ENCODE measurements around the gene EGFL8. TPM values are rescaled to one million over a fixed set of nuclear protein-coding genes. Genes with fewer than 3 reads are reported as not detected.

The EGFL8 gene
- total and polyA plus RNA-seq, 9 of the 15 experiments (the other 6 are each of a cell fraction or from before 2014, with no cell fraction given), result 2.2 to 47.4 (median 14.2) TPM

DNA sequence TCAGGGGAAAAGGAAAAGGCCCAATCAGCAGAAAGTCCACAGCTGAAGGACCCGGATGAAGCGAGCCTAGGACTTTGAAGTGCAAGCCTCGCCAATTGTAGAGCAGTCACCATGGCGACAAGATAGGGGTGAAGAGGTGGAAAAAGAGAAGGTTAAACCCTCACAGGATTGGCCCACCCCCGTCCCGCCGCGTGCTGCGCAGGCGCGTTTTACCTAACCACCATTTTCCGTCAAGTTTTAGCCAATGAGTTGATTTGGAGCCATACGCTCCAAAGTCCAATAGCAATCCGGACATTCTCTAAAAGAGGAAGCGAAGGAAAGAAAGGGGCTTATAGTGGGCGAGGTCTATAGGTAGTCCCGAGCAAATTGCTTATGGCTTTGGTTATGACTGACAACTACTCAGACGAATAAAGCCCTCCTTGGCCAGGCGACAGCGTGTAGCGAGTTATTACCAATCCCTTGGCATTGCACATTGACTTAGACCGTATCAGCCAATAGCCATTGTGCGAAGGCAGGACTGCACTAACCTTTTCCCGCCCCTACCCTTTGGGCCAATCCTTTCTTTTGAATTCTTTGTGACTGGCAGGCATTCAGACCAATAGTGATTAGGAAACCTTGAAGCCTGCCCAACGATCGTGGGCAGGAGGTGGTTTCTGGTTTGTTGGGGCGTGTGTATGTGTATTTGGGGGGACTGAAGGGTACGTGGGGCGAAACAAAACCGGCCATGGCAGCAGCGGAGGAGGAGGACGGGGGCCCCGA lies 13.6 kb downstream of the EGFL8 start, which contains the start of gene RNF5 (continued):
- TF ChIP-seq PHF21A (IDR thresholded peaks at IDR 0.05; ENCODE audit: borderline replicate concordance, low read depth) (no peak), ILK (tag; IDR thresholded peaks at IDR 0.05; ENCODE audit: borderline replicate concordance, low read depth) (no peak), GATAD2B (IDR thresholded peaks at IDR 0.05; ENCODE audit: borderline replicate concordance) (no peak), NFIC (IDR thresholded peaks at IDR 0.05) (no peak), ZC3H4 (CRISPR knock-in tag; IDR thresholded peaks at IDR 0.05; ENCODE audit: borderline replicate concordance) (no peak), ZNF274 (IDR thresholded peaks at IDR 0.05; ENCODE audit: borderline replicate concordance, low read depth, low read length) (no peak), ZNF253 (CRISPR knock-in tag; conservative IDR thresholded peaks at IDR 0.05) (no peak), NR4A1 (CRISPR knock-in tag; IDR thresholded peaks at IDR 0.05) (no peak), NR4A1 (tag; IDR thresholded peaks at IDR 0.05) (0 out of 2 replicates have a peak, but pooled peaks have one; percentile 7), POLR2A (conservative IDR thresholded peaks at IDR 0.05) (peak; percentile 77), SIN3A (IDR thresholded peaks at IDR 0.05; ENCODE audit: borderline replicate concordance in 2 of 2, control insufficient read depth in 1 of 2, low read depth in 2 of 2, low read length in 2 of 2) (no peak; a peak in 1 of 4 replicates), HCFC1 (IDR thresholded peaks at IDR 0.05; ENCODE audit: low read depth, low read length) (peak; percentile 8; the same call in 1 of the 2 replicates), NR3C1 (CRISPR knock-in tag; IDR thresholded peaks at IDR 0.05) (no peak), HEY1 (CRISPR knock-in tag; IDR thresholded peaks at IDR 0.05; ENCODE audit: borderline replicate concordance) (no peak), TAF7 (tag; IDR thresholded peaks at IDR 0.05) (no peak)
- TF ChIP-seq, protein P1, sequence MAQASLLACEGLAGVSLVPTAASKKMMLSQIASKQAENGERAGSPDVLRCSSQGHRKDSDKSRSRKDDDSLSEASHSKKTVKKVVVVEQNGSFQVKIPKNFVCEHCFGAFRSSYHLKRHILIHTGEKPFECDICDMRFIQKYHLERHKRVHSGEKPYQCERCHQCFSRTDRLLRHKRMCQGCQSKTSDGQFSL (CRISPR knock-in tag; IDR thresholded peaks at IDR 0.05), result no peak
- TF ChIP-seq, protein P1 (tag; IDR thresholded peaks at IDR 0.05), result no peak
- TF ChIP-seq, protein P2, sequence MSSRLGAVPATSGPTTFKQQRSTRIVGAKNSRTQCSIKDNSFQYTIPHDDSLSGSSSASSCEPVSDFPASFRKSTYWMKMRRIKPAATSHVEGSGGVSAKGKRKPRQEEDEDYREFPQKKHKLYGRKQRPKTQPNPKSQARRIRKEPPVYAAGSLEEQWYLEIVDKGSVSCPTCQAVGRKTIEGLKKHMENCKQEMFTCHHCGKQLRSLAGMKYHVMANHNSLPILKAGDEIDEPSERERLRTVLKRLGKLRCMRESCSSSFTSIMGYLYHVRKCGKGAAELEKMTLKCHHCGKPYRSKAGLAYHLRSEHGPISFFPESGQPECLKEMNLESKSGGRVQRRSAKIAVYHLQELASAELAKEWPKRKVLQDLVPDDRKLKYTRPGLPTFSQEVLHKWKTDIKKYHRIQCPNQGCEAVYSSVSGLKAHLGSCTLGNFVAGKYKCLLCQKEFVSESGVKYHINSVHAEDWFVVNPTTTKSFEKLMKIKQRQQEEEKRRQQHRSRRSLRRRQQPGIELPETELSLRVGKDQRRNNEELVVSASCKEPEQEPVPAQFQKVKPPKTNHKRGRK (tag; IDR thresholded peaks at IDR 0.05), result no peak
- TF ChIP-seq, protein P3, sequence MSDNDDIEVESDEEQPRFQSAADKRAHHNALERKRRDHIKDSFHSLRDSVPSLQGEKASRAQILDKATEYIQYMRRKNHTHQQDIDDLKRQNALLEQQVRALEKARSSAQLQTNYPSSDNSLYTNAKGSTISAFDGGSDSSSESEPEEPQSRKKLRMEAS (CRISPR knock-in tag; IDR thresholded peaks at IDR 0.05), result peak; percentile 89
- TF ChIP-seq, protein P4, sequence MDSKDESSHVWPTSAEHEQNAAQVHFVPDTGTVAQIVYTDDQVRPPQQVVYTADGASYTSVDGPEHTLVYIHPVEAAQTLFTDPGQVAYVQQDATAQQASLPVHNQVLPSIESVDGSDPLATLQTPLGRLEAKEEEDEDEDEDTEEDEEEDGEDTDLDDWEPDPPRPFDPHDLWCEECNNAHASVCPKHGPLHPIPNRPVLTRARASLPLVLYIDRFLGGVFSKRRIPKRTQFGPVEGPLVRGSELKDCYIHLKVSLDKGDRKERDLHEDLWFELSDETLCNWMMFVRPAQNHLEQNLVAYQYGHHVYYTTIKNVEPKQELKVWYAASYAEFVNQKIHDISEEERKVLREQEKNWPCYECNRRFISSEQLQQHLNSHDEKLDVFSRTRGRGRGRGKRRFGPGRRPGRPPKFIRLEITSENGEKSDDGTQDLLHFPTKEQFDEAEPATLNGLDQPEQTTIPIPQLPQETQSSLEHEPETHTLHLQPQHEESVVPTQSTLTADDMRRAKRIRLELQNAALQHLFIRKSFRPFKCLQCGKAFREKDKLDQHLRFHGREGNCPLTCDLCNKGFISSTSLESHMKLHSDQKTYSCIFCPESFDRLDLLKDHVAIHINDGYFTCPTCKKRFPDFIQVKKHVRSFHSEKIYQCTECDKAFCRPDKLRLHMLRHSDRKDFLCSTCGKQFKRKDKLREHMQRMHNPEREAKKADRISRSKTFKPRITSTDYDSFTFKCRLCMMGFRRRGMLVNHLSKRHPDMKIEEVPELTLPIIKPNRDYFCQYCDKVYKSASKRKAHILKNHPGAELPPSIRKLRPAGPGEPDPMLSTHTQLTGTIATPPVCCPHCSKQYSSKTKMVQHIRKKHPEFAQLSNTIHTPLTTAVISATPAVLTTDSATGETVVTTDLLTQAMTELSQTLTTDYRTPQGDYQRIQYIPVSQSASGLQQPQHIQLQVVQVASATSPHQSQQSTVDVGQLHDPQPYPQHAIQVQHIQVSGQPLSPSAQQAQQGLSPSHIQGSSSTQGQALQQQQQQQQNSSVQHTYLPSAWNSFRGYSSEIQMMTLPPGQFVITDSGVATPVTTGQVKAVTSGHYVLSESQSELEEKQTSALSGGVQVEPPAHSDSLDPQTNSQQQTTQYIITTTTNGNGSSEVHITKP (IDR thresholded peaks at IDR 0.05; ENCODE audit: partially characterized antibody), result peak; percentile 90

Measured in K562 (cell line).